CD14-positive monocyte (primary cell): ENCODE results near the gene SNAP91. TPM values are rescaled to one million over a fixed set of nuclear protein-coding genes. Genes with fewer than 3 reads are reported as not detected.

Experiments used
- DNase-seq, 3 donors: peaks; one replicate each; pipeline ENCODE4 v3.0.0-alpha.2; 2011 to 2022
- H2AFZ ChIP-seq: 2 replicates; pipeline ENCODE4 v1.6.0; 2012; ENCODE audit warnings: mild to moderate bottlenecking, low read depth, low read length, inconsistent platforms; ENCODE audit not compliant: insufficient read depth, poor library complexity, severe bottlenecking
- H3K27ac ChIP-seq, 2 donors: 1 replicate in 1 of 2; 2 replicates in 1 of 2; pipeline ENCODE4 v1.5.1; 2012 to 2013; ENCODE audit warnings: low read length in 2 of 2, control low read depth in 1 of 2, inconsistent platforms in 1 of 2, low read depth in 1 of 2, mild to moderate bottlenecking in 1 of 2
- H3K27me3 ChIP-seq, 2 donors: one replicate each; pipeline versions ENCODE4 v1.6.0 to v1.6.1; 2011 to 2013; ENCODE audit warnings: low read length in 2 of 2; ENCODE audit not compliant: control insufficient read depth in 2 of 2, insufficient read depth in 2 of 2
- H3K36me3 ChIP-seq, 2 donors: replicated peaks in 1 of 2; 1 replicate in 1 of 2; 2 replicates in 1 of 2; pipeline versions ENCODE4 v1.5.1 to v1.6.1; 2012 to 2013; ENCODE audit warnings: low read length in 2 of 2, control low read depth in 1 of 2, inconsistent platforms in 1 of 2, mild to moderate bottlenecking in 1 of 2; ENCODE audit not compliant: insufficient read depth in 2 of 2, control insufficient read depth in 1 of 2
- H3K4me1 ChIP-seq, 2 donors: 1 replicate in 1 of 2; 2 replicates in 1 of 2; pipeline versions ENCODE4 v1.5.1 to v1.6.1; 2012 to 2013; ENCODE audit warnings: low read length in 2 of 2, control low read depth in 1 of 2, inconsistent platforms in 1 of 2, mild to moderate bottlenecking in 1 of 2, moderate library complexity in 1 of 2; ENCODE audit not compliant: insufficient read depth in 2 of 2, control insufficient read depth in 1 of 2
- H3K4me2 ChIP-seq: replicated peaks from 2 replicates; pipeline ENCODE3; 2012; ENCODE audit warnings: low read length, moderate library complexity, mild to moderate bottlenecking; ENCODE audit not compliant: poor library complexity, severe bottlenecking; ENCODE audit errors: extremely low read depth
- H3K4me3 ChIP-seq, 3 experiments: fragments of 200-600 bp in 1 of 3; sonication (generic) in 1 of 3; replicated peaks in 1 of 3; 1 replicate in 2 of 3; 2 replicates in 1 of 3; pipeline ENCODE4 v1.5.1; 2011 to 2013; ENCODE audit warnings: low read length in 3 of 3, mild to moderate bottlenecking in 3 of 3, control low read depth in 2 of 3, low read depth in 2 of 3, inconsistent platforms in 1 of 3, moderate library complexity in 1 of 3
- H3K79me2 ChIP-seq: 2 replicates; pipeline ENCODE4 v1.6.0; 2012; ENCODE audit warnings: mild to moderate bottlenecking, control low read depth, inconsistent platforms, low read length, moderate library complexity; ENCODE audit not compliant: insufficient read depth
- H3K9ac ChIP-seq: 2 replicates; pipeline ENCODE4 v1.6.0; 2017; ENCODE audit warnings: low read length, mild to moderate bottlenecking; ENCODE audit not compliant: insufficient read depth, poor library complexity, severe bottlenecking
- H3K9me3 ChIP-seq, 2 donors: replicated peaks in 1 of 2; 1 replicate in 1 of 2; 2 replicates in 1 of 2; pipeline versions ENCODE4 v1.5.1 to v1.6.1; 2012 to 2013; ENCODE audit warnings: low read length in 2 of 2, control low read depth in 1 of 2; ENCODE audit not compliant: control insufficient read depth in 1 of 2, insufficient read depth in 1 of 2
- H4K20me1 ChIP-seq: 2 replicates; pipeline ENCODE4 v1.6.0; 2012; ENCODE audit warnings: mild to moderate bottlenecking, low read length, control low read depth, moderate library complexity; ENCODE audit not compliant: insufficient read depth
- H3K27ac Mint-ChIP-seq, 7 donors: one replicate each; pipeline ENCODE4 v1.8.0; 2020; ENCODE audit warnings: mild to moderate bottlenecking in 7 of 7, mixed read lengths in 7 of 7, moderate library complexity in 6 of 7, inconsistent platforms in 2 of 7
- H3K27me3 Mint-ChIP-seq, 3 donors: one replicate each; pipeline ENCODE4 v1.8.0; 2021 to 2022; ENCODE audit warnings: low read depth in 3 of 3, mild to moderate bottlenecking in 3 of 3, mixed read lengths in 3 of 3, moderate library complexity in 3 of 3, inconsistent platforms in 1 of 3
- H3K36me3 Mint-ChIP-seq, 2 donors: one replicate each; pipeline ENCODE4 v1.8.0; 2020; ENCODE audit warnings: mixed read lengths in 2 of 2, inconsistent platforms in 1 of 2, mild to moderate bottlenecking in 1 of 2
- H3K4me1 Mint-ChIP-seq: one replicate; pipeline ENCODE4 v1.8.0; 2020; ENCODE audit warnings: mild to moderate bottlenecking, mixed read lengths
- H3K4me3 Mint-ChIP-seq, 2 donors: one replicate each; pipeline ENCODE4 v1.8.0; 2020; ENCODE audit warnings: mild to moderate bottlenecking in 2 of 2, mixed read lengths in 2 of 2, moderate library complexity in 1 of 2
- H3K9me3 Mint-ChIP-seq, 7 donors: one replicate each; pipeline ENCODE4 v1.8.0; 2020 to 2022; ENCODE audit warnings: mixed read lengths in 7 of 7, mild to moderate bottlenecking in 6 of 7, moderate library complexity in 6 of 7, inconsistent platforms in 2 of 7
- WGBS: methylation state at CpG from one replicate; pipeline ENCODE4 v1.1.5; 2013; ENCODE audit warnings: missing lambda C conversion rate; ENCODE audit not compliant: insufficient coverage; 5-methylcytosine and 5-hydroxymethylcytosine counted together
- intact Hi-C, 2 donors: fragments of 100-400 bp; cut with micrococcal nuclease; formaldehyde crosslinking; loops; one replicate each; pipeline versions ENCODE4 v1.15.0 to v1.15.1; 2023
- polyA plus RNA-seq, 3 donors: library from polyadenylated mRNA; depleted of rRNA in 1 of 3; unstranded in 2 of 3; stranded (reverse) in 1 of 3; fragments of 300-500 nt in 2 of 3; fragments of >200 nt in 1 of 3; fragmentation: Illumina TruSeq in 2 of 3; gene quantifications; 1 replicate in 2 of 3; 2 replicates in 1 of 3; pipeline ENCODE4 v1.2.3, GENCODE V29; 2012 to 2021
- TF ChIP-seq, protein P1 (sequence below): fragments of 200-600 bp; IDR thresholded peaks from one replicate; pipeline ENCODE4 v1.8.0; 2022; ENCODE audit warnings: antibody characterized with exemption, mild to moderate bottlenecking

SNAP91 gene
- polyA plus RNA-seq, 3 donors, result not detected

GRCh38 chr6:83536034-83536646 lies 172.8 kb downstream of the SNAP91 start:
- Histone ChIP-seq H3K9ac (no peak overlapping the region), H3K9me3 (no peaks in the 10 kb centered on the region), H3K4me1 (no peaks in the 10 kb centered on the region), H3K79me2 (no peaks in the 10 kb centered on the region), H2AFZ (no peak overlapping the region), H3K36me3 (no peaks in the 10 kb centered on the region), H3K4me3 (no peak overlapping the region), H3K4me2 (no peak overlapping the region), H3K27ac (no peak overlapping the region), H4K20me1 (no peaks in the 10 kb centered on the region), H3K27me3 (peaks cover 0 to 5% of the 10 kb centered on the region in 2 donors)
- DNase-seq, result peak; percentile 37 to 57 (median 44)
- intact Hi-C loops, result no loop called here
- H3K36me3 Mint-ChIP-seq, result no peaks in the 10 kb centered on the region
- peak overlapping the region in 1 of 7 donors; percentile 39 for H3K27ac Mint-ChIP-seq
- no peaks in the 10 kb centered on the region for H3K4me1 Mint-ChIP-seq
- WGBS, result 59% methylated on average over 5 of the region's 5 CpGs
- TF ChIP-seq, protein P1, sequence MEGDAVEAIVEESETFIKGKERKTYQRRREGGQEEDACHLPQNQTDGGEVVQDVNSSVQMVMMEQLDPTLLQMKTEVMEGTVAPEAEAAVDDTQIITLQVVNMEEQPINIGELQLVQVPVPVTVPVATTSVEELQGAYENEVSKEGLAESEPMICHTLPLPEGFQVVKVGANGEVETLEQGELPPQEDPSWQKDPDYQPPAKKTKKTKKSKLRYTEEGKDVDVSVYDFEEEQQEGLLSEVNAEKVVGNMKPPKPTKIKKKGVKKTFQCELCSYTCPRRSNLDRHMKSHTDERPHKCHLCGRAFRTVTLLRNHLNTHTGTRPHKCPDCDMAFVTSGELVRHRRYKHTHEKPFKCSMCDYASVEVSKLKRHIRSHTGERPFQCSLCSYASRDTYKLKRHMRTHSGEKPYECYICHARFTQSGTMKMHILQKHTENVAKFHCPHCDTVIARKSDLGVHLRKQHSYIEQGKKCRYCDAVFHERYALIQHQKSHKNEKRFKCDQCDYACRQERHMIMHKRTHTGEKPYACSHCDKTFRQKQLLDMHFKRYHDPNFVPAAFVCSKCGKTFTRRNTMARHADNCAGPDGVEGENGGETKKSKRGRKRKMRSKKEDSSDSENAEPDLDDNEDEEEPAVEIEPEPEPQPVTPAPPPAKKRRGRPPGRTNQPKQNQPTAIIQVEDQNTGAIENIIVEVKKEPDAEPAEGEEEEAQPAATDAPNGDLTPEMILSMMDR, result peak; percentile 97
- peaks cover 0 to 5% (median 0%) of the 10 kb centered on the region in 7 donors for H3K9me3 Mint-ChIP-seq
- H3K4me3 Mint-ChIP-seq, result peak overlapping the region in 1 of 2 donors; percentile 31
- peaks cover 4 to 8% (median 7%) of the 10 kb centered on the region in 3 donors for H3K27me3 Mint-ChIP-seq

- no peak overlapping the region for H3K27ac ChIP-seq
- no peaks in the 10 kb centered on the region for H3K79me2 ChIP-seq
- H3K9me3 ChIP-seq, result no peaks in the 10 kb centered on the region
- Mint-ChIP-seq H3K27ac (no peak overlapping the region), H3K4me3 (no peak overlapping the region), H3K36me3 (no peaks in the 10 kb centered on the region), H3K9me3 (no peaks in the 10 kb centered on the region), H3K4me1 (no peaks in the 10 kb centered on the region), H3K27me3 (peaks cover 13 to 19% (median 16%) of the 10 kb centered on the region in 3 donors)
- intact Hi-C loops, result loop anchor here (10.0 kb wide), 1 partner anchor 294 kb away; no protein-coding TSS in a partner anchor
- no peak overlapping the region for H2AFZ ChIP-seq
- peaks cover 9 to 13% of the 10 kb centered on the region in 2 donors for H3K27me3 ChIP-seq
- H3K4me1 ChIP-seq, result no peaks in the 10 kb centered on the region
- TF ChIP-seq, protein P1, result no peak
- H3K4me2 ChIP-seq, result no peak overlapping the region
- H3K36me3 ChIP-seq, result no peaks in the 10 kb centered on the region
- no peak for DNase-seq
- H3K9ac ChIP-seq, result no peak overlapping the region
- H3K4me3 ChIP-seq, result no peak overlapping the region
- no peaks in the 10 kb centered on the region for H4K20me1 ChIP-seq
- WGBS, result no CpG with 5 or more reads among the region's 4 CpGs
Observed at GRCh38 chr6:83518816-83519480, 190.0 kb downstream of the SNAP91 start.
